M059J (cell line): ENCODE data around the gene PWWP2B. TPM values are rescaled to one million over a fixed set of nuclear protein-coding genes. Genes with fewer than 3 reads are reported as not detected.

Experiments
- DNase-seq: peaks from one replicate; pipeline ENCODE4 v3.0.0-alpha.2; 2012; ENCODE audit warnings: low read depth
- total RNA-seq: library from RNA; depleted of rRNA; stranded (reverse); fragments of >200 nt; shearing (Covaris generic); gene quantifications from 2 replicates; pipeline ENCODE4 v1.2.3, GENCODE V29; 2014

The PWWP2B gene
- total RNA-seq, 1 experiment from 2014 or later: 5.3 TPM

- DNase-seq: no peak
Observed at GRCh38 chr10:132407243-132407746, 10.3 kb downstream of the PWWP2B start.

DNA sequence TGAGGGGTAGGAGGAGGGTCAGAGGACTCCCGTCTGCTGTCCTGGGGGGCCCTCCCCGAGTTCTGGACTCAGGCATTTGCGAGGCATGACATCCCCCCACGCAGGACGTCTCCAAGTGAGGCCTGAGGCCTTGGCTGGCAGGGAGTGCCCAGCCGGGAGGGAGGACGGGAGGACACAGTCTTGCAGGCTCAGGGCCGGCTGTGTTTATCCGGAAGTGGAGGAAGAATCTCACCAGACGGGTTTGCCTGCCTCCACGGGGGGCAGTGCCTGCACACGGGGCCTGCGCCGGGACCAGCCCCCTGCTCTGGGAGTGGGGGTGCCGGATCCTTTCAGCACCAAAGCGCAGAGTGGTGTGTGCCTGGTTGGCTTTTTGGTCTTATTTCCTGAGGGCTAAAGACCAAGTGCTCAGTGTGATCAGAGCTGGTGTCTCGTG, 10.9 kb downstream of the PWWP2B start:
- DNase-seq: no peak

DNA sequence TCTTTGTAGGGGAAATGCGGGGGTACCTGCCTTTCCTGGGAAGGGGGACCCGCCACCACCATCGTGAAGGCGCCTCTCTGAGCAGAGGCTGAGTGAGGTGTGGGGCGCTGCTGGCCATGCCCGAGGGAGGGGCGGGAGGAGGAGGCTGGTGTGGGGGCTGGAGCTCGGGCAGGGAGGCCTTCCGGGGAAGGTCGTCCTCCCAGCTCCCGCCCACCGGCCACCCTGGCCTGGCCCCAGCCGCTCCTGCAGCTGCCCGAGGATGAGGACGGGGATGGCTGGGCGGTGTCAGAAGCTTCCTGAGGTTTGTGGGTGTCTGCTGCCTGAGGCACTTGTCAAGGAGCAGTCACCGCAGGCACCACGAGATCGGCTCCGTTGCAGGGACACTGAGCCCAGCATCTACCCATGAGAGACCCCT, 11.4 kb downstream of the PWWP2B start:
- DNase-seq: no peak

DNA sequence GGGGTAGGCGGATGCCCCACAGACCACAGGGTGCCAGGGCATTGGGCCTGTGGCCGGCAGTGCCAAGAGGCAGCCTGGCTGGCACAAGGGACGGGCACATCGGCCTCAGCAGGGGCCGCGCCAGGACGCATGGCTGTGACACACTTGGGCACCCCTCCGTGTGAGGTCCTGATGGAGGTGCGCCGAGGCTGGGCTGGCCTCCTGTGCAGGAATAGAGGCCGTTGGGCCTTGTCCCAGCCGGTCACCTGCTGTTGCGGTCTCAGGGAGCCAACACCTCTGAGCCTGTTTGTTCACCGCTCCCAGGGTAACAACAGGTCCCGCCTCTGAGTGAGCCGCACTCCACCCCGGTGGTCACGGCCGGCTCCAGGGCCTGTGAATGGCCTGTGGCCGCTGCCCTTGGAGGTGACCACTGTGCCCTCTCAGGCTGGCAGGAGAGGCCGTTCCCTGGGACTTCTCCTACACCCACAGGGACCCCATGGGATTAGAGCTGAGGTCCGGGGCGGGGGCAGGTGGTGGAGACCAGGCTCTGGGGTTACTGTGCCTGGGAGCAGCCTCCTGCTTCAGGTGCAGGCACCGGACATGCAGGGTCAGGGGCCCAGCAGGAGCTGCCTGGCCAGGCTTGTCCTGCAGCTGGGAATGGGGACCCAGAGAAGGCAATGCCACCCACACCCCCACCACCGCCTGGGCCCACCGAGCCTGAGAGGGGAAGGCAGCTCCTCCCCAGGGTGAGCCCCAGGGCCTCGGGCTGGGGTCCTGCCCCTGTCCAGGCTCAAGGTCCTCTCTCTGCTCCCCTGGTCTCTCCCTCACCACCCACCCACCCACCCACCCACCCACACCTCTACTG, 12.0 kb downstream of the PWWP2B start:
- no peak for DNase-seq

GRCh38 chr10:132409667-132410028, 12.6 kb downstream of the PWWP2B start:
- no peak for DNase-seq

- no peak for DNase-seq
Observed at GRCh38 chr10:132410056-132410778, 13.2 kb downstream of the PWWP2B start.

- DNase-seq: no peak
Observed at GRCh38 chr10:132410779-132411532, 14.0 kb downstream of the PWWP2B start.

DNA sequence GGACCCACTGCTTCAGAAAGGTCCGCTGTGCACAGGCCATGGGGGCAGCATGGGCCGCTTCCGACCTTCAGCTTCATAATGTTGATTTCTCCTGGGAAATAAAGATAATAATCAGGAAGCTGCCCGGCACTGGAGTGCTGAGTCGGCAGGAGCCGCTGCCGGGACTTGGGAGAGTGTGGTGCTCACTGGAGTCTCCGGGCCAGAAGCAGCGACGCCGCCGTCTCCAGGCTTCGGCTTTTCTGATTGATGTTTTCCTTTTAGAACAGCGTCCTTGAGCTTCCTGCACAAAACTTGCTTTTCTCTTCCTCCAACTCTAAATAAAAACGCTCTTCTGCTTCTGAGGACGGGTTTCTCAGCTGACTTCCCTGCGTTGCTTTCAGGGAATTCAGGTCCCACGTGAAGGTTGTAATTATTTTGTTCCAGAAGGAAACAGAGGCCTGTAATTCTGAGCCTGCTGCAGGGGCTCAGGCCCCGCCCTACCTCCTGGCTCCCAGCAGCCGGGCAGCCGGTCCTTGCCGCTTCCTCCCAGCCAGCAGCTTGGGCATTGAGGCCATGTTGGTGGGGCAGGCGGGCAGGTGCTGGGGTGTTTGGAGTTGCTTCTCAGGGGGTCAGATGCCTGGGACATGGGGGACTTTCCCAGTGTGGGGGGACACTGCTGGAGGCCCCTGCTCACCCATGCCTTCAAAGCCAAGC, 14.7 kb downstream of the PWWP2B start:
- no peak for DNase-seq

DNA sequence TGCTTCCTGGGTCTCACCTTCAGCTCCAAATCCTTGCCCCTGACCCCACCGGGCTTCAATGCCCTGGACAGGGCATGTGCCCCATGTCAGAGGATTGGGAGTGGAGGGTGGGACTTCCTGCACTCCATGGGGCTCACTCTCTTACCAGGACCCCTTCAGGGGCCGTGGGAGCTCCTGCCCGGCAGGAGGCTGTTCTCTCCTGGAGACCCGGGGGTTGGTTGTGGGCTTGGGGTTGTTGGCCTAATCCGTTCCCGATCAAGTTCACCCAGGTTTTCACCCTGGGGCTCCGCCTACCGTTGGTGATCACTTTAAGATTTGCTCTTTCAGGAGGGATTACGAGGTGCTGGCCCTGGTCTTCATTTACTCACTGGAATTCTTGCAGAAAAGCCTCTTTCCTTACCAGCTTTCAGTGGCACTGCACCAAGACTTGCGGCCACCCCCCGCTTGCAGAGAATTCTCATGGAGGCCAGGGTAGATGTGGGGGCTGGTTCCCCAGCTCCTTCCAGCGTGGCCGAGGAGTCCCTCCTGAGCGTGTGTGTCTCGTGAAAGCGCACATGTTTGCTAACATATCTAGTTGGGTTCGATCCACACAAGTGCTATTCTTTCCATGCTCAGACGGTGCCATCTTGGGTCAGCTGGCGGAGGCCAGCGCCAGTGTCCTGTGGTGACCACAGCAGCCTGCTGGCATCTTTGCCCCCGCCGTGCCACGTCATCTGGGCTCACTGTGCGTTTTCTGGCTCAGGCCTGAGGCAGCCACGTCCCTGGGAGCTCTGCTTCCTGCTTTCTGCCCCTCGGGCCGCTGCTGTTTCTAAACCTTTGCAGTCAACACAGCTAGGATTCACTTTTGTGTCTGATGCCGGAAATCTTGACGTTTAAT, 15.6 kb downstream of the PWWP2B start:
- DNase-seq: peak; percentile 32

GRCh38 chr10:132413226-132414205, 16.5 kb downstream of the PWWP2B start:
- no peak for DNase-seq

GRCh38 chr10:132414402-132415016, 17.5 kb downstream of the PWWP2B start:
- no peak for DNase-seq

DNA sequence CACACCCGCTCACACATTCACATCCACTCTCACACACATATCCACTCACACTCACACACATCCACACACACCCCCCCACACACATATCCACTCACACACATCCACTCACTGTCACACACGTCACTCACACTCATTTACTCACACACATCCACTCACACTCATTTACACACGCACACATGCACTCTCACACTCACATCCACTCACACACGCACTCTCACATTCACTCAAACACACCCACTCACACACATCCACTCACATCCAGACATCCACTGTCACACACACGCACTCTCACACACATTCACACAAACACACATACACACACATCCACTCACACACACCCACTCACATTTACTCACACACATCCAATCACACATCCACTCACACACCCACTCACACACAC, 18.3 kb downstream of the PWWP2B start:
- no peak for DNase-seq

- no peak for DNase-seq
Observed at GRCh38 chr10:132415956-132416355, 19.0 kb downstream of the PWWP2B start.

DNA sequence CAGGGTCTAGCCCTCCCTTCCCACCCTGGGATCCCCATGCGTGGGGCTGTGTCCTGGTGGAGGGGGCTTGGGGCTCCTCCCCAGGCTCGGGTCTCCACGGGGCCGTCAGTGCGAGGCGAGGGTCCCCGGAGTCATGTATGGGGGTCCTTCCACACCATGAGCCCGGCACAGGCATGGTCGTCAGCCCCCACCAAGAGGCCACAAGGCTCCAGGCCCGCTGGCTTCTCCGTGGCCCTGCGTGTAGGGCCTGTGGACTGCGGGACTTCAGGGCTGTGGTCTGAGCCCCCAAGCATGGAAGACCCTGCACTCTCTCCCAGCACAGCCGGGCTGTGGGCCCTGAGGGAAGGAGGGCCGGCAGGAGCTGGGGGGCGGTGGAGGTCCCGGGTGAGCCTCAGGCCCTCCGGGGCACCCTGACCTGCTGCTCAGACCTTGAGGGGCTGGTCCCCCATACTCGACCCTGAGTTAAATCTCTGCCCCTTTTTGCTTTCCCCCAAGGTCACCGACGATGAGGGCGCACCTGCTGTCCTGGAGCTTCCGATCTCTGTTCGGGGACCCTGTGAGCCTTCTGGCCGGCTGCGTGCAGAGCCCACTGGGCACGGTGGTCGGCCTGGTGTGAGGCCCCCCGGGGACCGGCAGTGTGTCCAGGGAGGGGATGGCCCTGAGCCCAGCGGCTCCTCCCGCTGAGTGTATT, 19.7 kb downstream of the PWWP2B start:
- DNase-seq: no peak

DNA sequence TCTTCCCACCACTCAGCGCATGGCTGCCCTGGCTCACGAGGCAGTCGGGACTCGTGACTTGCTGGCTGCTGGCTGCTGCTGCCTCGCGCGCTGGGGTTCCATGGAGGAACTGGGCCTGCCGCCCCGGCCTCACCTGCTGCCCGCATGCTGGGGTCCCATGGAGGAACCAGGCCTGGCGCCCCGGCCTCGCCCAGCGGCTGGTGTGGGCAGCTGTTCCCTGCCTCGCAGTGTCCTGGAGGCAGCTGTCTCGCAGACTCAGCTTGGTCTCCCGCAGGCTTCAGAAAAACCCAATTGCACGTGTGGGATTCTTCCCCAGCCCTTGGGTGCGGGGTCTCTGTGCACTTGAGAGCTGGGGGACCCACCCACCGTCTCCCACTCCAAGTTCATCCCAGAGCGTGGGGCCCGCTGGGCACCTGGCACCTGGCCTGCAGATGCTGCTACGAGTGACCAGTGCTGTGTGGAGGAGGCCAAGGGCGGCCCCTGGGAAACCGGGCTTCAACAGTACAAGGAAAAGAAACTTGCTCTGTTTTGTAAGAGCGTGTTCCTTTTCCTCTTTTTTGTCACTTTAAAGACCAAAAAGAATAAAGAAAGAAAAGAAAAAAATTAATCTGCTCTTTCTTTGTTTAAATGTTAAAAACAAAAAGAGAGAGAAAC, 20.4 kb downstream of the PWWP2B start:
- no peak for DNase-seq

DNA sequence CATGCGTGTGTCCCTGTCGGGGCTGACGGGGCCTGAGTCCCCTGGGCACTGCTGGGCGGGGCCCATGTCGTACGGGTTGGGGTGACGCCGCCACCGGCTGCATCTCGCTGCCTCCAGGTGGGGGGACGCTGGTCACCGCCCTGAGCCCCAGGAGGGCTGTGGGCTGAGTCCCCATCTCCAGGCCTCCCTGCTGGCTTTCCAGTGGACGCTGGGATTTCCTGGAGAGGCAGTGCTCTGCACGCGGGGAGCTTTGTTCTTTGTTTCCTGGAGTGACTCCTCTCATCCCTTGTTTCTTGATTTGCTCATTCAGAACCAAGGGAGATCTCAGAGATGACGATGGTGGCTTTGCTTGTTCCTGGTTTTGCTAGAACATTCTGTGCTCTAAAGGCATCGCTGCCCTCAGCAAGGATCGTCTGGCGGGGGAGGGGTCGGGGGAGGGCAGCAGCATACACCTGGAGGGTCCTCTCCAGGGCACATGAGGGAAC, 21.0 kb downstream of the PWWP2B start:
- DNase-seq: no peak
